Mucosa of descending colon (tissue), 3 donors: ENCODE measurements around the gene TM4SF20. TPM values are rescaled to one million over a fixed set of nuclear protein-coding genes. Genes with fewer than 3 reads are reported as not detected.

Experiments
- ATAC-seq: fragments of 200-7000 bp; cut with Tn5 transposase; one replicate; pipeline ENCODE4 v1.9.1; 2020; ENCODE audit warnings: mild to moderate bottlenecking, moderate library complexity
- DNase-seq, 3 donors: peaks; one replicate each; pipeline ENCODE4 v3.0.0-alpha.2; 2020
- H3K36me3 ChIP-seq: fragments of 200-600 bp; one replicate; pipeline ENCODE4 v1.8.0; 2021; ENCODE audit warnings: low read depth, mild to moderate bottlenecking
- H3K4me1 ChIP-seq: fragments of 200-600 bp; one replicate; pipeline ENCODE4 v1.8.0; 2021; ENCODE audit warnings: low read depth, mild to moderate bottlenecking
- H3K4me3 ChIP-seq: fragments of 200-600 bp; one replicate; pipeline ENCODE4 v1.8.0; 2021; ENCODE audit warnings: mild to moderate bottlenecking
- H3K9me3 ChIP-seq: fragments of 200-600 bp; one replicate; pipeline ENCODE4 v1.8.0; 2021; ENCODE audit warnings: mild to moderate bottlenecking
- intact Hi-C, 2 donors: fragments of 100-400 bp; cut with DNase I in 1 of 2; cut with micrococcal nuclease in 1 of 2; formaldehyde crosslinking; loops; one replicate each; pipeline versions ENCODE4 v1.11.0 to v1.11.1; 2022; cut with DNase I, micrococcal nuclease
- total RNA-seq, 3 donors: library from RNA; stranded (reverse); fragmentation: NEBNext Ultra II Directional in 2 of 3; extraction: Animal tissue kit (Norgen Biotek cat#: 25700) in 2 of 3; gene quantifications; one replicate each; pipeline versions ENCODE4 v1.2.1 to v1.2.4, GENCODE V29; 2021 to 2023
- TF ChIP-seq, protein P1 (sequence below): fragments of 200-600 bp; IDR thresholded peaks from one replicate; pipeline ENCODE4 v1.8.0; 2022; ENCODE audit warnings: antibody characterized with exemption, mild to moderate bottlenecking
- donor health status: DM: no; HTN: no; CAD: no; lungs with moderate emphysema.
- donor health status: DM: no; HTN: no; CAD: no.
- donor health status: DM: no; HTN: yes; CAD: no.

TM4SF20 gene
- total RNA-seq, 3 donors from 2014 or later, result 3.9 to 12.6 (median 9.1) TPM

DNA sequence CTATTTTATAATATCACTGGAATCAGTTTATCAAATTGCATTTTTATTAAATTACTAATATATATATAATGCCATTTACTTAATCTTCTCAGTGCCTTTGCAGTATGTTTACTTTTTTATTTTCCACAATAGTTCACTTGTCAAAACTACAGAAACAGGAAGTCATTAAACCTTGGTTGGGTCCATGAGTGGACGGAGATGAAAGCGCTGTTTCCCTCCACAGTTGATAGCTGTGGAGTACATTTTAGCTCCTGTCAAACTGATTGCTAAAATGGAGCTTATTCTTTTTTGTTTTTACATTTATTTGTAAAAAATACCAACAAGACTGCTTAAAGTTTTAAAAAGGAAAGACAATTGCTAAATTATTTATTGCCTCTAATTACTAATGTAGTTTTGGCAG is 34.9 kb downstream of the TM4SF20 start:
- ATAC-seq, result no peak
- Histone ChIP-seq H3K9me3 (no peaks in the 10 kb centered on the region), H3K4me1 (no peaks in the 10 kb centered on the region), H3K36me3 (no peaks in the 10 kb centered on the region), H3K4me3 (no peak overlapping the region)
- no peak for DNase-seq
- intact Hi-C loops, result no loop called here
- TF ChIP-seq, protein P1, sequence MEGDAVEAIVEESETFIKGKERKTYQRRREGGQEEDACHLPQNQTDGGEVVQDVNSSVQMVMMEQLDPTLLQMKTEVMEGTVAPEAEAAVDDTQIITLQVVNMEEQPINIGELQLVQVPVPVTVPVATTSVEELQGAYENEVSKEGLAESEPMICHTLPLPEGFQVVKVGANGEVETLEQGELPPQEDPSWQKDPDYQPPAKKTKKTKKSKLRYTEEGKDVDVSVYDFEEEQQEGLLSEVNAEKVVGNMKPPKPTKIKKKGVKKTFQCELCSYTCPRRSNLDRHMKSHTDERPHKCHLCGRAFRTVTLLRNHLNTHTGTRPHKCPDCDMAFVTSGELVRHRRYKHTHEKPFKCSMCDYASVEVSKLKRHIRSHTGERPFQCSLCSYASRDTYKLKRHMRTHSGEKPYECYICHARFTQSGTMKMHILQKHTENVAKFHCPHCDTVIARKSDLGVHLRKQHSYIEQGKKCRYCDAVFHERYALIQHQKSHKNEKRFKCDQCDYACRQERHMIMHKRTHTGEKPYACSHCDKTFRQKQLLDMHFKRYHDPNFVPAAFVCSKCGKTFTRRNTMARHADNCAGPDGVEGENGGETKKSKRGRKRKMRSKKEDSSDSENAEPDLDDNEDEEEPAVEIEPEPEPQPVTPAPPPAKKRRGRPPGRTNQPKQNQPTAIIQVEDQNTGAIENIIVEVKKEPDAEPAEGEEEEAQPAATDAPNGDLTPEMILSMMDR, result no peak

DNA sequence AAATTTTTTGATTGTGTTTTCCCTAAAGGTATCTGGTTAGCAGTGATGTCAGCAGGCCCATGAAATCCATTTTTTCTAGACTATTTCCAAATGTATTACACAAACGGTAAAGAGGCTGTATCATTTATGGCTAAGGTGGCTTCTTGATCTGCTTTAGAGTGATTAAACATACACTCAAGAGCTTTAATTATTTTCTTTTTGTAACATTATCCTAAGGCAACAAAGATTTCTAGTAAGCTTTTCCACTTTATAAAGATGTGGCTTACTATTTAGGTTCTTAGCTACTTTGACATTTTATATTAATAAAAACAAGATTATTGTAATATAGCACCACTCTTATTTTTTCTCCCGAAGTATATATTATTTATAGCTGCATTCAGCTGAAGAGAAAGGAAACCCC is 37.6 kb downstream of the TM4SF20 start:
- TF ChIP-seq, protein P1, result no peak
- ATAC-seq, result no peak
- intact Hi-C loops, result no loop called here
- no peak overlapping the region for H3K4me3 ChIP-seq
- no peaks in the 10 kb centered on the region for H3K4me1 ChIP-seq
- no peaks in the 10 kb centered on the region for H3K9me3 ChIP-seq
- no peak for DNase-seq
- H3K36me3 ChIP-seq, result no peaks in the 10 kb centered on the region

DNA sequence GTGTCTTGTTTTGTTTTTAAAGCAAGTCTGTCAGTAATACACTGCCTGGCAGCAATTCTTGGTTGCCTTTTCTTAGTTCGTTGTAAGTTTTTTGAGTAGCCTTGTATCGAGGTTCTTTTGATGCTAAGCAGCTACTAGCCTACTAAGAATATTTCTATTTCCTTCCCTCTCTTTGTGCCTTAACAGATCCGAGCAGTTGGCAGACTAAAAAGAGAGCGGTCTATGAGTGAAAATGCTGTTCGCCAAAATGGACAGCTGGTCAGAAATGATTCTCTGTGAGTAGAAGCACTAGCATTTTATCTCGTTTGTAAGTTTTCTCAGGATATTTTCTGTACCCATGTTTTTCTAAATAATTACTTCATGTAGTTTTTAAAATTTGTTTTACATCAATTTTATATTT is 39.0 kb downstream of the TM4SF20 start:
- no peak for ATAC-seq
- no peak for DNase-seq
- Histone ChIP-seq H3K36me3 (no peaks in the 10 kb centered on the region), H3K4me3 (no peak overlapping the region), H3K9me3 (no peaks in the 10 kb centered on the region), H3K4me1 (no peaks in the 10 kb centered on the region)
- intact Hi-C loops, result no loop called here
- TF ChIP-seq, protein P1, result no peak

DNA sequence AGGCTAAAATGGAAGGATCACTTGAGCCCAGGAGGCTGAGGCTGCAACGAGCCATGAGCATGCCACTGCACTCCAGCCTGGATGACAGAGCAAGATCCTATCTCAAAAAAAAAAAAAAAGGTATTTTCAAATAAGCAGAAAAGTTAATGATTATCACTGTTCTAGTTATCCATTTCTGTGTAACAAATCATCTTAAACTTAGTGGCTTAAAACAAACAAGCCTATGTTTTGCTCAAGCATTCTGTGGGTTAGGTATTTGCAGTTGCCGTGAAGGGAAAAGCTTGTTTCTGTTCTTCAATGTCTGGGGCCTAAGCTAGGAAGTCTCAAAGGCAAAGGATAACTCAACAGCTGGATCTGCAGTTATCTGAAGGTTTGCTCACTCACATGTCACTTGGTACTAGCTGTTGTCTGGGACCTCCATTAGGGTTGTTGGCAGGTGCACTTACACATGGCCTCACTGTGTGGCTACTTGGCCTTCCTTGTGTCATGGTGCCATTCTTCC is 40.0 kb downstream of the TM4SF20 start:
- TF ChIP-seq, protein P1, result no peak
- intact Hi-C loops, result no loop called here
- no peak for ATAC-seq
- Histone ChIP-seq H3K36me3 (no peaks in the 10 kb centered on the region), H3K4me3 (no peak overlapping the region), H3K9me3 (no peaks in the 10 kb centered on the region), H3K4me1 (no peaks in the 10 kb centered on the region)
- no peak for DNase-seq

DNA sequence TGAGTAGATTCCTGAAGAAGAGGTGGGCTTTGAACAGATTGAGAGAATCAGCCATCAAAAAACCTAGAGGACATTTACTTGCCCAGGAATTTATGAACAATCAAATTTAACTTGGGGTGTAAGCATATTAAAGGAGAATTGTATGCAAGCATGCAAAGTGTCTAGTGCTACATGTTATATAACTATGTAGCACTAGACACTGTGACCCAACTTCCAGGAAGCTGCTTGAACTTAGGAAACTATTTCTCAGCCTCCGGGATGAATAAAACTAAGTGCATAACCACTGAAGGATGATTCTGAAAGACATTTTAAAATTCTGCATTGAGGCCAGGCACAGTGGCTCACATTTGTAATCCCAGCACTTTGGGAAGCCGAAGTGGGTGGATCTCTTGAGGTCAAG is 41.7 kb downstream of the TM4SF20 start:
- H3K9me3 ChIP-seq, result no peaks in the 10 kb centered on the region
- intact Hi-C loops, result no loop called here
- H3K36me3 ChIP-seq, result no peaks in the 10 kb centered on the region
- DNase-seq (no peak), ATAC-seq (no peak)
- TF ChIP-seq, protein P1, result no peak
- no peaks in the 10 kb centered on the region for H3K4me1 ChIP-seq
- H3K4me3 ChIP-seq, result no peak overlapping the region

DNA sequence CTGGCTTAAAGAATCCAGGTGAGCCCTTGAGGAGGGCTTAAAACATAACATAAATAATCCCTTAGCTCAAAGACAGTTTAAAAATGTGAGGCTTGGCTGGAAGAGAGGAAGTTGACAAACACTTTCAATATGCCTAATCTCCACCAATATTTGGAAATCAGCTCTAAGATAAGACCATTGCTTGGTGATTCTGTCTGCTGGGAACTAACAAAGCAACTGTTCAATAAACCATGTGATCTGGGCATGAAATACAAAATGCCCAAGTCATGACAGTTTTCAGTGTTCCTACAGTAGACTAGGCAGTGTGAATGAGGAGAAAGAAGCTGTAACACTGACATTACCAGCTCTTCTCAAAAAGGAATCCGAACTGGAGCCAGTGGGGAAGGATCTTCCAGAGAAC is 43.4 kb downstream of the TM4SF20 start:
- no peaks in the 10 kb centered on the region for H3K36me3 ChIP-seq
- ATAC-seq (no peak), DNase-seq (no peak)
- H3K4me3 ChIP-seq, result no peak overlapping the region
- intact Hi-C loops, result no loop called here
- H3K4me1 ChIP-seq, result no peaks in the 10 kb centered on the region
- no peaks in the 10 kb centered on the region for H3K9me3 ChIP-seq
- TF ChIP-seq, protein P1, result no peak
